GM18498 (cell line): ENCODE data around the gene DENND4C.
"Not testable (repeated sequence)": the region's sequence is repeated elsewhere in the genome, so short reads cannot be mapped to it uniquely, and the experiment has no call there.

ENCODE experiments used
- ATAC-seq: cut with Tn5 transposase; IDR thresholded peaks from one replicate; pipeline ENCODE4 v1.9.1; 2021; ENCODE audit warnings: mild to moderate bottlenecking, moderate library complexity; ENCODE audit not compliant: unreplicated experiment

Gene DENND4C

DNA sequence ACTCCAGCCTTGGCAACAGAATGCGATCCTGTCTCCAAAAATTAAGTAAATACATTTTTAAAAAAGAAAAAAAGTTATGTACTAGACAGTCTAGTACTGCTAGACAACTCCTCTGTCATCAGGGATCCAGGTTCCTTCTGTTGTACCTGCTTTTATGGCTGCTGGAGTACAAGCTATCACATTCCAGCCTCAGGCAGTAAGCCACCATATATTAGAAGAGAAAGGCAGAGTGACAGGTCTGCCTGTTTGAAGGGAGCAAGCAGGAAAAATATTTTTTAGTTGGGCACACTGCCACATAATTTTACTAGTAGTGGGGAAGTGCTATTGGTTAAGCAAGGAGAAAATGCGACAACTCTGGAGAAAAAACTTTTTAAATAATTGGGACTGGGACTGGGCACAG is 138.6 kb downstream of the DENND4C start:
- no peak for ATAC-seq

DNA sequence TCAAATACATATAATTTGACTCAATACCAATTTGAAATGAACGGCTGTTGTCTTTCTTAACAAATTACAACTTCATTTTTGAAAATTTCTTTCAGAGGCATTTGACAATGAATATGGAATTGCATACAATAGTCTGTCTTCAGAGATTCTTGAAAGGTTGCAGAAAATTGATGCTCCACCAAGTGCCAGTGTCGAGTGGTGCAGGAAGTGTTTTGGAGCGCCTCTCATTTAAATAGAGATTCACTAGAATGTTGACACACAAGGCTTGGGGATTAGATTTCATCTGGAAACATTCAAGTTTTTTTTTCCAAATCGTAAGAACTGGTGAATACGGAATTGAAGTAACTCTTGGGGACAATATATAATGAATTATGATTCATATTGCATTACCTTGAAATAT is 141.4 kb downstream of the DENND4C start:
- no peak for ATAC-seq

DNA sequence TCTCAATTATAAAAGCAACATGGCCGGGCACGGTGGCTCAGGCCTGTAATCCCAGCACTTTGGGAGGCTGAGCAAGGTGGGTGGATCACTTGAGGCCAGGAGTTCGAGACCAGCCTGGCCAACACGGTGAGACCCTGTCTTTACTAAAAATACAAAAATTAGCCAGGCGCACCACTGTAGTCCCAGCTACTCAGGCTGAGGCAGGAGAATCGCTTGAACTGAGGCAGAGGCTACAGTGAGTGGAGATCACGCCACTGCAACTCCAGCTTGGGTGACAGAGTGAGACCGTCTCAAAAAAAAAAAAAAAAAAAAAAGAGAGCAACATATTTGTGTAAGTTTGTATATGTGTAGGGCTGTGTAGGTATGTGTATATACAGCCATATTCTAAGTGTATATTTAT is 142.1 kb downstream of the DENND4C start:
- no peak for ATAC-seq

DNA sequence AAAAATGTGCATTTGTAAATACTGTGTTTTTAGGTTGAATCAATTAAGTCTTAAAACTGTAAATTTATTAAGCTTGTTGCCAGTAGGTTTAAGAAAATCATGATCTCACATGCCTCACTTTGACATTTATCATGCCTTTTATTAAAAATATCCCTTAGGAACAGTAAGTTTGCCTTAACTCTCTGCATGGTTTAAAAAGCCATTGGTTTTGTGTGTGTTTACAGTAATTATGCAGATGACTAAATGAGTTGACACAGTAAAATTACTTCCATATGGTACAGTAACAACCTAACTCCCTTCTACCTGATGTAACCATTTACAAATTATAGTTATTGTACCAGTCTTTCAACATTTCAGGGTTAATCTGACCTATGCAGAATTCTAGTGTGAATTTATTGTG is 143.0 kb downstream of the DENND4C start:
- no peak for ATAC-seq

DNA sequence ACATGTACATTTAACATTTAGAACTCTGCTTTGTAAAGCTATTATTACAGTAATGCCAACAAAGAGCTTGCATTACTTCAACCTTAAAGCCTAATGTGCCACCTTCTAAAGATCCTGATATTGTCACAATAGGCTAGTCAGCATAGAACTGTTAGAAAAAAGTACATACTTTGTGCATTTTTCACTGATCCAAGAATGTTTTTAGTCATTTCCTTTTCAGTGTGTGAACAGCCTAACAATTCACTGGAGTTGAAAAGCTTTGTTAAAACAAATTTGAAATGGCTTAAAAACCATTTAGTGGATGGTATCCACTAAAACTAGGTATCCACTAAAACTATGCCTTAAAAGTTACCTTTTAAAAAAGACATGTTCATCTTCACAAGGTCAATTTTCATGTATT is 145.0 kb downstream of the DENND4C start:
- no peak for ATAC-seq

DNA sequence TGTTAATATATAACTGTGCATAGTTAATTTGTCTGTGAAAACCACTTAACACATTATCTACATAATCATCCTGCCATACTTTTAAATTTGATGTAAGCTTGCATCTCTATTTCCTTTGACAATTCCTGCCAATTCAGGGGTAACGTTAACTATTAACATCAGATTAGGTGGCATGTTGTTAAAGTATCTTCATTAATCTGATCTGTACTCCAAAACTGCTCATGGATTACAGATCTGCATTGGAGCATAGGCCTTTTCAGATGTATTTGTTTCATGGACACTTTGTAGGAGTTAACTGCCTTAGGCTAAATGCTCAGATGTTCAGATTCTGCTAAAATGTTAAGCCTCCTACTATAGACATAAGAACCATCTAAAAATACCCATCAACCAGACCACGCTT is 146.4 kb downstream of the DENND4C start:
- no peak for ATAC-seq

DNA sequence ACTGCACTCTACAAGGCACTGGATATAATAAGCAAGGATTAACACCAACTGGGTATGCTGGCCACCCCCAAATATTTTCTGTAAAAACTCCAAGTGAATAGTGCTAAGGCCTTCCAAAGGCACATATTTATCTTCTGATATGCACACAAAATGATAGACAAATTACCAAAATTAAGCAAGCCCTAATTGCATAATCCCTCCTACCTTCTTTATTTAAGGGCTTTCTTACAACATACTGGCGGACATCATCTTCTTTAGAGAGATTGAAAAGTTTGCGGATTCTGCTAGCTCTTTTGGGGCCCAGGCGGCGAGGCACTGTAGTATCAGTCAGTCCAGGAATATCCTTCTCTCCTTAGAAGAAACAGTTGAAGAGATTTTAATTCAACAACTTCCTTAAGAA is 147.7 kb downstream of the DENND4C start:
- ATAC-seq = no peak

DNA sequence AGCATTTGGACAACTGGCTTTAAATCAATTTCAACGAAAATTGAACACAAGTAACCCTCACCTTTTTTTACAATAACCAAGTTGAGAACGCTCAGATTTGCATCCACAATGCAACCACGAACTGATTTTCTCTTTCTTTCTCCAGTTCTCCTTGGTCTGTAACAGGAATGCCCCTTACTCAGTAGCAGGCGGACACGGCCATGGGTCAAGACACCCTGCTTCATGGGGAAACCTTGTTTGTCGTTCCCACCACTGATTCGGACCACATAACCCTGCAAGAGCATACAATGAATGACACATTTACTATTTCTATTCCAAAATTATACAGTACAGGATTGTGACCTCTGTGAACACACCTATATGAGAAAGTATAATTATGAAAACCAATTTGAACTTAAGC is 148.2 kb downstream of the DENND4C start:
- ATAC-seq = no peak

DNA sequence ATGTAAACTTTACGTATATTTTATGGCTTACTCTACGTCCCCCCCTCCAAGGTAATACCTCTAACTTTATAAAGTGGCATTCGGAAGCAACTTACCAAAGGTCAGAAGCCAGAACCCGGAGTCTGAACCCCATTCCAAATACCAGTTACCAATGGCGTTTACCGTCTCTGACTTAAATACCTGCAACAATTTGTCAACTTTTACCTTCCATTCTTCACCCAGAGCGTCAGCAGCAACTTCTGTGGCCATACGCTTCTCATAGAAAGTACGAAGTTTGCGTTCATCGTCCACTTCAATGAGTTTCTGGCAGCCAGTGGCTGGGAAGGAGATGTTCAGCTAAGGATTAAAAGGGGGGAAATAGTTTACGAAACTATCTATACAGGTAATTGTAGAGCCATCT is 148.8 kb downstream of the DENND4C start:
- ATAC-seq = no peak

DNA sequence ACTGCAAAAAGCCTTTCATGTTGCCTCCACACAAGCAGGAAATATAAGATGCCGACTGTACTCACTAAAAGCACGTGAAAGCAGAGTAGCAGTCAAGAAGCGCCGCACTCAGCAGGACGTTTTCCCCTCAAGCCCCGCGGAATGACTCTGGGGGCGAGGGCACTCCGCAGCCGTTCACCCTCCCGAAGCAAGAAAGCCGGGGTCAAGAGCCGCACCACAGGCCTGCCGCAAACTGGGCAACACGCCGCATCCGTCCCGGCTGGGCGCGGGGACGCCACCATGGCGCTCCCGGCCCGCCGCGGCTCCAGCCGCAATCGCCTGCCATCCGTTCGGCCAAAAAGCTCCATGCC is 149.2 kb downstream of the DENND4C start:
- peak; percentile 40 for ATAC-seq

DNA sequence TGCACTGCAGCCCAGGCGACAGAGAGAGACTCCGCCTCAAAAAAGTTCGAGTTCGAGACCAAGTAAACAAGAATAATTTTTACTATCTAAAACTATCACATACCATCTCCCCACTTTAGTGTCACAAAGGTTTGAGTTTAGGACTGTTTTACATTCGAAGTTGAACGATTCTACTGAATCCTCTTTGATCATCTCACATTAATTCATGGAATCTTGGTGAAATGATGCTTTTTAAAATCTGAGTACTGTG is 150.3 kb downstream of the DENND4C start:
- ATAC-seq = no peak

DNA sequence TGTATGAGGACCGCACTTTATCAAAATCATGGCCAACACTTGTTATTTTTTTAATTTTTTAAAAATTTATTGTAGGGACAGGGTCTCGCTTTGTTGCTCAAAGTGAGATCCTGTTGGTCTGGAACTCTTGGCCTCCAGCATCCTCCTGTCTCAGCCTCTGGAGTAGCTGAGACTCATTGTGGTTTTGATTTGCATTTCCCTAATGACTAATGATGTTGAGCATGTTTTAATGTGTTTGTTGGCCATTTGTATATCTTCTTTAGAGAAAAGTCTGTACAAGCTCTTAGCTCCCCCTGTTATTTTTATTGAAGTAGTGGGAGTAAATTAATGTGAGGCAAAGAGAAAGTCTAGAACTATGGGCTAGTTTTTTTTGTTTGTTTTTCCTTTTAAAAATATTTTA is 151.2 kb downstream of the DENND4C start:
- ATAC-seq = no peak

DNA sequence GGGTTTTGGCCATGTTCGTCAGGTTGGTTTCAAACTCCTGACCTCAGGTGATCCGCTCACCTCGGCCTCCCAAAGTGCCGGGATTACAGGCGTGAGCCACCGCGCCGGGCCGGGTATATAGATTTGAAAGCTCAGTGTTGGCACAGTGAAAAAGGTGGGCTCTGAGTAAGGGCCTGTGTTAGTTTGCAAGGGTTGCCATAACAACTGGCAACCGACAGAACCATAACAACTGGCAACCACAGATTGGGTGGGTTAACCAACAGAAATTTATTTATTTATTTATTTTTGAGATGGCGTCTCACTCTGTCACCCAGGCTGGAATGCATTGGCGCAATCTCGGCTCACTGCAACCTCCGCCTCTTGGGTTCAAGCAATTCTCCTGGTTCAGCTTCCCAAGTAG is 154.7 kb downstream of the DENND4C start:
- not testable (repeated sequence) for ATAC-seq

DNA sequence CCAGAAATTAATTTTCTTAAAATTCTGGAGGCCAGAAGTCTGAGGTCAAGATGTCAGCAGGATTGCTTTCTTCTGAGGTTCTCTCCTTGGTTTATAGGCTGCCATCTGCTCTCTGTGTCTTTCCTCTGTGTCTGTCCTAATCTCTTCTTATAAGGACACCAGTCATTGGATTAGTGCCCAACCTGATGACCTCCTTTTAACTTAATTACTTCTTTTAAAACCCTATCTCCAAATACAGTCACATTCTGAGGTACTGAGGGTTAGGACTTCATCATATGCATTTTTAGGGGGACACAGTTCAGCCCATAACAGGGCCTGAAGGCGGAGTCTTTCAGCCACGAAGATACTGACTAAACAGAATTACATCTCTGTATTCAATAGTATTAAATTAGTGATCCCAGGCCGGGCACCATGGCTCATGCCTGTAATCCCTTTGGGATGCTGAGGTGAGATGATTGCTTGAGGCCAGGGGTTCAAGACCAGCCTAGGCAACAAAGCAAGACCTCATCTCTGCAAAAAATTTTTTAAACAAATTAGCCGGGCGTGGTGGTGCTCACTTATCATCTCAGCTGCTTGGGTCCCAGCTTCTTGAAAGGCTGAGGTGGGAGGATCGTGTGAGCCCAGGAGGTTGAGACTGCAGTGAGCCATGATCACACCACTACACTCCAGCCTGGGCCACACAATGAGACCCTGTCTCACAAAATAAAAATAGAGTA is 155.5 kb downstream of the DENND4C start:
- no peak for ATAC-seq

DNA sequence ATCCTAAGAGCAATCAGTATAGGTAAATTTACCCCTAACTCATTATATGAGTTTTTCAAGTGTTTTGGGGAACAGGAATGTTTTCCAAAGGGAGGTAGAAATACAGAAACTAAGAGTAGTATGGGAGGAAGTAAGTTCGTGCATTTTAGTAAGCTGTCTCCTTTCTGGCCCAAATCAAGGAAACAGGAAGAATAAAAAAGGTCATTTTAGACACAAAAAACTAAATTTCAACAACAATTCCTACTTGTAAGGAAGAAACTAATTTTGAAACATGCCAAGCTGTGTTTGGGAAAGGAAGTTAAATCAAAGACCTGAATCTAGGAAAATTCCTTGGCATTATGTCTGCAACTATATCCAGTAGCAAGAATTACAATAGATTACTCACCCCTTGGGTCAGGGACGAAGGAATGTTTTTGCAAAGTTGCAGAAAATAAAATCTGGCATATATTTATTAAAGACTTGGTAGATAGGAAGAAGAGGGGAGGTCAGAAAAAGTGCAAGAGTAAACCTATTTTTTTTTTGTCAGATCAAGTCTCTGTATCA is 156.1 kb downstream of the DENND4C start:
- ATAC-seq = no peak

DNA sequence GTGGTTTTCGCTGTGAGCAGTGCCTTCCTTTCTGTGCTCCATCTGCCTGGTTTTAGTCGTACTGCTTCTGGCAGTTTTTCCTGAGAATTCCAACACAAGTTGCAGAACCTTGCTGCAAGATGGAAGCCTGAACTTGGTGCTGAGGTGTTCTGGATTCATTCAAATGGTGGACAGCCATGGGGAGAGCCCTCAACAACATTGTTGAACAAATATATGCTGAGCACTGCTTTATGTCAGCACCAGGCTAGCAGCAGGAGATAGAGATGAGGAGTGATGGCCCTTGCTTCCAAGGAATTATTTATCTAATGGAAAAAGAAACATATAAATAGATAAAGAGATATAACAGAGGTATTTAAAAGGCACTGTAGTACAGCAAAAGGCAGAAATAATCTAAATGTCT is 156.8 kb downstream of the DENND4C start:
- no peak for ATAC-seq

DNA sequence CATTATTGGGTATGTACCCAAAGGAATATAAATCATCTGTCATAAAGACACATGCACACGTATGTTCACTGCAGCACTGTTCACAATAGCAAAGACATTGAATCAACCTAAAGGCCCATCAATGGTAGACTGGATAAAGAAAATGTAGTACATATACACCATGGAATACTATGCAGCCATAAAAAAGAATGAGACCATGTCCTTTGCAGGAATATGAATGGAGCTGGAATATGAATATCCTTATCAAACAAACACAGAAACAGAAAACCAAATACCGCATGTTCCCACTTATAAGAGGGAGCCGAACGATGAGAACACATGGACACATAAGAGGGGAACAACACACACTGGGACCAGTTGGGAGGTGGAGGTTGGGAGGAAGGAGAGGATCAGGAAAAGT is 159.0 kb downstream of the DENND4C start:
- not testable (repeated sequence) for ATAC-seq

DNA sequence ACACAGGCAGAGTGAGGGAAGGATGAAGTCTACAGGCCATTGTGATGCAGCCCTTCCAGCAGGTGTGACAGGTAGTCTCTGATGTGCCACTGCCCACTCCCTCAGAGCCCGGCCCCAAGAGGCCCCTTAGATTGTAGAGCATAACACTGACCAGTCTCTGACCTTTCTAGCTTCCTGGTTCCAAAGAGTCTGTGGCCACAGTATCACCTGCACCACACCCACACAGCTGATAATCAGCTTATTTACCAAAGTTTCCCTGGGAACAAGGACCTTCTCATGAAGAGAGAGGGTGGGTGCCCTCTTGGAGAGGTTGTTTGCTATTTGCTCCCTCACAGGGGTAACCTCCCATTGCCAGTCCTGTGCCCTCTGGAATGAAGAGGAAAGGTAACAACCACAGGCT is 167.4 kb downstream of the DENND4C start:
- ATAC-seq = no peak

DNA sequence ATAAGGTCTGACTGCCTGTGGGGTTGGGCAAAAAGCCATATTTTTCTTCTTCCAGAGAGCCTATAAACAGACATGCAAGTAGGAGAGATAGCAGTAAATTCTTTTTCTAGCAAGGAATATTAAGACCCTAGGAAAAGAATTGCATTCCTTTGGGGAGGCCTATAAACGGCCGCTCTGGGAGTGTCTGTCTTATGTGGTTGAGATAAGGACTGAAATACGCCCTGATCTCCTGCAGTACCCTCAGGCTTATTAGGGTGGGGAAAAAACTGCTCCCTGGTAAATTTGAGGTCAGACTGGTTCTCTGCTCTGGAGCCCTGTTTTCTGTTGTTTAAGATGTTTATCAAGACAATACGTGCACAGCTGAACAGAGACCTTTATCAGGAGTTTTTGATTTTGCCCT is 172.7 kb downstream of the DENND4C start:
- ATAC-seq = not testable (repeated sequence)

DNA sequence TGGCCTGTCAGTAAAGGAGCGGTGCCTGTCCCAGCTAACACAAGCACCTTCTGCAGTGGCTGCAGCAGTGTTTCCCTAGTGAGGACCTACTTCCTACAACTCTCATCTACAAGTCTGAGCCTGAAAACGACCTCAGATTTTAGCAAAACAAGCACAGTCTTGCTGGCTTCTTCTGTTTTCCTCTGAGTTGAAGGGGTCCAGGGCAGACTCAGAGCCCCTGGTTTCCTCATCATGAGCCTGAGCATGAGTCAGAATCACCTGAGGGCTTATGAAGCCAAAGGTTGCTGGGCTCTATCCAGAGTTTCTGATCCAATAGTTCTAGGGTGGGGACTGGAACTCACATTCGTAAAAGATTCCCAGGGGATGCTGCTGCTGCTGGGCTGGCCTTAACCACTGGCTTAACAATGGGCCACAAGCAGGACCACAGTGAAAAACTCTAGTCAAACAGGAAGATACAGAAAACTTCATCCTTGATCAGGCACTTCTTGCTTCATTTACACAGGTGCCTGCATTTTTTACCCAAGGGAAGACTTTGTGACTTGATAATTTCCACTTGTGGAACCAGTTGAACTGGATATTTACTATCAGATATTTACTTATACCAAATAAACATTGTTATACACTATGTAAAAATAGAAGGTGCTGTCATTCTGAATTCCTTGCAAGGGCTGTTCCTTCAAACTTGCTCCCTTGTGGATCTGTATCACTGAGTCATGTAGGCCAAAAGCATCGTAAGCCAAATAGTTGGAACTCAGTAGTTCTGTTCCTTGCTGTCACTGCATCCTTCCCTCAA is 174.0 kb downstream of the DENND4C start:
- ATAC-seq = no peak

DNA sequence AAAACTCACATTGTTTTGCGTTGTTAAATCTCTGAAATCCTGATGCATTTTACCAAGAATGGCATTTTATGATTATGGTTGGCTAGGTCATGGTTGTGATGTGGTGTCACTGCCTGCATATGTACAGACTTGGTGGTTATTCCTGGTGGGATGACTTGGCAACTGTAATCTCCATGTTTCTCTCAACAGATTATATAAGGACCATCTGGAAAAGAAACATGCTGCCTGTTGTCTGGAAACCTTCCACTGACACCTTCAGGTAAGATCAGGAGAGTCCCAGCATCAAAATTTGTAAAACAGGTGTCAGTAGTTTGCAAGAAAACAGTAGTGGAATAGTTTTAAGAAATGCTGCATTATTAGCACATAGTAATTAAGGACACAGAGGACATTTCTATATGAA is 175.3 kb downstream of the DENND4C start:
- no peak for ATAC-seq

DNA sequence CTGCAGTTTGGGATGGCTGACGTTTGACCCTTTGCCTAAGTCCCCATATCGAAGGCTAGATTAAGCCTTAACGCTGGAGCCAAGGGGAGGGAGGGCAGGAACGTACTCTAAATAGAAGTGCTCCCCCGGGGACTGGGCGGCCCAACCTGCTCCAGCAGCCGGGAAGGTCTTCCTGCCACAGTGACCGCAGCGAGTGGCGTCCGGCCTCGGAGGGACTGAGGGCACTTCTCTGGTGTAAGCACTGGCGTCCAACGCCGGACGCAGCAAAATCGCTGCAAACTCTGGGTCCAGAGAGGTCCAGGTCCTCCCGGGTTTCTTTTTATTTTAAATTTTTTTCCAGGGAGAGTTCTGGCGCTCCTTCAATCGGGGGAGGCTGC is 177.8 kb downstream of the DENND4C start:
- ATAC-seq = no peak
